Fibroblast of mammary gland (primary cell): ENCODE results near the gene FAM228A.
"Not testable (repeated sequence)": the region's sequence is repeated elsewhere in the genome, so short reads cannot be mapped to it uniquely, and the experiment has no call there.

ENCODE experiments used
- DNase-seq: peaks from one replicate; pipeline ENCODE4 v3.0.0-alpha.2; 2010; ENCODE audit warnings: low read depth
- H3K4me3 ChIP-seq: 2 replicates; pipeline ENCODE4 v1.5.1; 2011; ENCODE audit warnings: low read depth, mild to moderate bottlenecking, low read length, moderate library complexity; ENCODE audit not compliant: control insufficient read depth
- TF ChIP-seq, protein P1 (sequence below): conservative IDR thresholded peaks from 2 replicates; pipeline ENCODE4 v1.5.1; 2011; ENCODE audit warnings: low read depth, low read length, inconsistent platforms; ENCODE audit not compliant: control insufficient read depth, insufficient read depth

The FAM228A gene

GRCh38 chr2:24174851-24175277 lies at the start of gene FAM228A:
Gene FAM228A (plus strand): TSS chr2:24175053. CDS start chr2:24175481, 428 bp downstream.
- no peak within 1 kb of the TSS for H3K4me3 ChIP-seq
- DNase-seq, result no peak
- TF ChIP-seq, protein P1, sequence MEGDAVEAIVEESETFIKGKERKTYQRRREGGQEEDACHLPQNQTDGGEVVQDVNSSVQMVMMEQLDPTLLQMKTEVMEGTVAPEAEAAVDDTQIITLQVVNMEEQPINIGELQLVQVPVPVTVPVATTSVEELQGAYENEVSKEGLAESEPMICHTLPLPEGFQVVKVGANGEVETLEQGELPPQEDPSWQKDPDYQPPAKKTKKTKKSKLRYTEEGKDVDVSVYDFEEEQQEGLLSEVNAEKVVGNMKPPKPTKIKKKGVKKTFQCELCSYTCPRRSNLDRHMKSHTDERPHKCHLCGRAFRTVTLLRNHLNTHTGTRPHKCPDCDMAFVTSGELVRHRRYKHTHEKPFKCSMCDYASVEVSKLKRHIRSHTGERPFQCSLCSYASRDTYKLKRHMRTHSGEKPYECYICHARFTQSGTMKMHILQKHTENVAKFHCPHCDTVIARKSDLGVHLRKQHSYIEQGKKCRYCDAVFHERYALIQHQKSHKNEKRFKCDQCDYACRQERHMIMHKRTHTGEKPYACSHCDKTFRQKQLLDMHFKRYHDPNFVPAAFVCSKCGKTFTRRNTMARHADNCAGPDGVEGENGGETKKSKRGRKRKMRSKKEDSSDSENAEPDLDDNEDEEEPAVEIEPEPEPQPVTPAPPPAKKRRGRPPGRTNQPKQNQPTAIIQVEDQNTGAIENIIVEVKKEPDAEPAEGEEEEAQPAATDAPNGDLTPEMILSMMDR, result no peak

DNA sequence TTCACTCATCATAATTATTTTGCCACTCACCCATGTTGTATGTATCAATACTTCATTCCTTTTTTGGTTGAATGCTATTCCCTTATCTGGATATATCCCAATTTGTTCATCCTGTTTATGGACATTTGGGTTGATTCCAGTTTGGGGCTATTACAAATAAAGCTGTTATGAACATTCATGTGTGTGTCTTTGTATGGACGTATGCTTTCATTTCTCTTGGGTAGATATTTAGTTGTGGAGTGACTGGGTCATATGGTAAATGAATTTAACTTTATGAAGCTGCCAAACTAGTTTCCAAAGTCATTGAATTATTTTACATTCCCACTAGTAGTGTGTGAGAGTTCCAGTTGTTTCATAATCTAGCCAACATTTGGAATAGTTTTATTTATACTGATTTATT lies 48.9 kb upstream of the FAM228A start:
- TF ChIP-seq, protein P1, result no peak
- H3K4me3 ChIP-seq, result no peak overlapping the region
- no peak for DNase-seq

- DNase-seq, result no peak
- TF ChIP-seq, protein P1, result no peak
- H3K4me3 ChIP-seq, result no peak overlapping the region
These were observed 42.3 kb upstream of the FAM228A start for GRCh38 chr2:24132543-24132942.

GRCh38 chr2:24140305-24140704 lies 34.5 kb upstream of the FAM228A start:
- DNase-seq, result not testable (repeated sequence)

DNA sequence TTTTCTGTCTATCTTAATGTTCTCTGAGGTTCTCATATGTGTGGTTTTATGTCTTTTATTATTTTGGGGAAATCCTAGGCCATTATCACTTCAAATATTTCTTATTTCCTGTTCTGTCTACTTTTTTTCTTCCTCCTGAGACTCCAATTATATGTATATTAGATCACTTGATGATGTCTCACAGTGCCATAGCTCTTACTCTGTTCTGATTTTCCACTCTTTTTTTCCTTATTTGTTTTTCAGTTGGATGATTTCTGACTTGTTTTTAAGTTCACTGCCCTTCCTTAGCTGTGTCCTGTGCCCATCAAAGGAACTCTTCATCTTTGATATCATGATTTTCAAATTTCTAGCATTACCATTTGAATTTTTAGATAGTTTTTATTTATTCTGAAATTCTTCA lies 27.5 kb upstream of the FAM228A start:
- no peak overlapping the region for H3K4me3 ChIP-seq
- DNase-seq, result no peak
- TF ChIP-seq, protein P1, result no peak

More at GRCh38 chr2:24140305-24140704, 34.5 kb upstream of the FAM228A start:
- H3K4me3 ChIP-seq, result not testable (repeated sequence)

GRCh38 chr2:24152413-24153197 lies 22.2 kb upstream of the FAM228A start:
- TF ChIP-seq, protein P1, result no peak
- H3K4me3 ChIP-seq, result no peak overlapping the region
- no peak for DNase-seq

DNA sequence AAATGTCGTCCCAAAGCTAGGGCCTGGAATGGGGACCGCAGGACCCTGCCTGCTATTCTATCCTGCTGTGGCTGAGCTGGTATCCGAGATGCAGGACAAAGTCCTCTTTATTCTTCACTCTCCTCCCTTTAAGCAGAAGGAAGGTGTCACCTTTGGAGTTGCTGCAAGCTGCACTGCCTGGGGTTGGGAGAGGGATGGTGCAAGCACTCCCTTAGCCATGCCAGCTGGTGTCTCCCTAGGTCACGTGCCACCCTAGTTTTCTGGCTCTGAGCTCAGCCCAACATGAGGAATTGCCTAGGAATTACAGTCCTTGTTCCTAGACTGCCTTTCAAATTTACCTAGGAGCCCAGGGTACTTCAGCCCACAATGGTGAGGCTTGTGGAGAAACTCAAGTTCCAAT lies 21.4 kb upstream of the FAM228A start:
- no peak for DNase-seq
- TF ChIP-seq, protein P1, result no peak

More for the DNA sequence above, 21.4 kb upstream of the FAM228A start:
- H3K4me3 ChIP-seq, result no peak overlapping the region
